ENCODE results near the gene IL1R2. TPM values are rescaled to one million over a fixed set of nuclear protein-coding genes. Genes with fewer than 3 reads are reported as not detected.
A peak's percentile ranks its signal among the peaks of the same experiment; 100 is the strongest.

IL1R2 gene
- total RNA-seq, 3 donors from 2014 or later = 17.9 to 40.3 (median 39.8) TPM

DNA sequence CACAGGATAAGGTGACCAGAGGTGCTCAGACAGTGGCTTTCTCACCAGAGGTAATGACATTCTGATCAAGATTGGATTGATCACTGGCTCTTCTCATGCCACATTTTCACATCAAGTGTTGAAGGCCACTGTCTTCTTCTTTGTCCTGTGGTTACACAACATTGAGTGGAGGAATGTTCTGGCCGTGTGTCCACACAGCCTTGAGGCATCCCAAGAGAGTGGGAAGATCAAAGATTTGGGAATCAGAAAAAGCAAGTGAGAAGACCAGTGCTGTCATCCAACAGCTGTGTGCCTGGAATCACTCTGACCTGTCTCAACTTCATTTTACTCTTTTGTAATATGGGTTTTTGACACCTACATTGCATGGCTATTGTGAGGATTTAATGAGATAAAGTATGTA lies 67.4 kb downstream of the IL1R2 start:
- H3K4me1 ChIP-seq (ENCODE audit: low read depth) = peaks cover 16% of the 10 kb centered on the region
- TF ChIP-seq, protein P1, sequence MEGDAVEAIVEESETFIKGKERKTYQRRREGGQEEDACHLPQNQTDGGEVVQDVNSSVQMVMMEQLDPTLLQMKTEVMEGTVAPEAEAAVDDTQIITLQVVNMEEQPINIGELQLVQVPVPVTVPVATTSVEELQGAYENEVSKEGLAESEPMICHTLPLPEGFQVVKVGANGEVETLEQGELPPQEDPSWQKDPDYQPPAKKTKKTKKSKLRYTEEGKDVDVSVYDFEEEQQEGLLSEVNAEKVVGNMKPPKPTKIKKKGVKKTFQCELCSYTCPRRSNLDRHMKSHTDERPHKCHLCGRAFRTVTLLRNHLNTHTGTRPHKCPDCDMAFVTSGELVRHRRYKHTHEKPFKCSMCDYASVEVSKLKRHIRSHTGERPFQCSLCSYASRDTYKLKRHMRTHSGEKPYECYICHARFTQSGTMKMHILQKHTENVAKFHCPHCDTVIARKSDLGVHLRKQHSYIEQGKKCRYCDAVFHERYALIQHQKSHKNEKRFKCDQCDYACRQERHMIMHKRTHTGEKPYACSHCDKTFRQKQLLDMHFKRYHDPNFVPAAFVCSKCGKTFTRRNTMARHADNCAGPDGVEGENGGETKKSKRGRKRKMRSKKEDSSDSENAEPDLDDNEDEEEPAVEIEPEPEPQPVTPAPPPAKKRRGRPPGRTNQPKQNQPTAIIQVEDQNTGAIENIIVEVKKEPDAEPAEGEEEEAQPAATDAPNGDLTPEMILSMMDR (IDR thresholded peaks at IDR 0.05) = no peak
- DNase-seq (peak in 1 of 3 donors; percentile 1), ATAC-seq (no peak)
- no peaks in the 10 kb centered on the region for H3K9me3 ChIP-seq
- intact Hi-C loops (cut with DNase I, micrococcal nuclease) = no loop called here
- H3K36me3 ChIP-seq (ENCODE audit: low read depth) = no peaks in the 10 kb centered on the region
- no peak overlapping the region for H3K4me3 ChIP-seq

DNA sequence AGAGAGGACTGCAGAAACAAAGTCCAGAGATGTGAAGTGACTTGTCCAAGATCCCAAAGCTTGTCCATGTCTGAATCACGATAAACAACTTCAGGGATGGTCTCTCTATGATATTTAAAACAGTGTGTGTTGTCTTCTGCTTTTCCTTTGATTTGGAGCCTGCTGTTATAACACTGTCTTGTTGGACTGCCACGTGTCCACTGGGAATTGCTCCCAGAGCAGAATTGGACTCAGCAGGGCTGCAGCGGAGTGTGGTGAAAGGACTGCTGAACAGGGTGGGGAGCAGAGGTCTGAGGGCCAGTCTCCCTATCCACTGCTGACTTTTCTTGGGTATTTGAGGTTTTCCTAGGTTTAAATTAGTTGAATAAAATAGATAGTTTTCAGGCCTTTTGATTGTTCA lies 68.3 kb downstream of the IL1R2 start:
- DNase-seq (peak in 1 of 3 donors; percentile 24), ATAC-seq (no peak)
- Histone ChIP-seq H3K36me3 (ENCODE audit: low read depth) (no peaks in the 10 kb centered on the region), H3K4me1 (ENCODE audit: low read depth) (peaks cover 23% of the 10 kb centered on the region), H3K4me3 (no peak overlapping the region), H3K9me3 (no peaks in the 10 kb centered on the region)
- intact Hi-C loops (cut with DNase I, micrococcal nuclease) = no loop called here
- TF ChIP-seq, protein P1 (IDR thresholded peaks at IDR 0.05) = no peak

DNA sequence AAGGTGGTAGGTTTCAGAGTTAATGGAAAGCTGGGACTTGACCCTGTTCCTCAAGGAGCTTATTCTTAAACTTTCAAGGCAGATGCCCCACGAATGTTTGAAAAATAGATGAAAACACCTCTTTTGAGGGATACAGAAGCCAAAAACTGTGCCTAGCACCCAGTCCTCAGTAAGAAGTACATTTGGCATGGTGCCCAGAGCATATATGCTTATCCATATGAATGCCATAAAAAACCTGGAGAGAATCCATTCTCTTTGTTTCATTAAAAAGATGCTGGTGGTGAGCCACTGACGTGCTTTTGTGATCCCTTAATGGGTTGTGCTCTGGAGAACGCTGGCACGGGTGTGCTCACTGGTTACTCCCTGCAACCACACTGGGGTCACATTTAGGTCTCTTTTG lies 69.0 kb downstream of the IL1R2 start:
- no peaks in the 10 kb centered on the region for H3K9me3 ChIP-seq
- H3K4me3 ChIP-seq = no peak overlapping the region
- intact Hi-C loops (cut with DNase I, micrococcal nuclease) = no loop called here
- TF ChIP-seq, protein P1 (IDR thresholded peaks at IDR 0.05) = no peak
- peaks cover 23% of the 10 kb centered on the region for H3K4me1 ChIP-seq (ENCODE audit: low read depth)
- ATAC-seq = no peak
- H3K36me3 ChIP-seq (ENCODE audit: low read depth) = no peaks in the 10 kb centered on the region
- peak in 1 of 3 donors; percentile 5 for DNase-seq

DNA sequence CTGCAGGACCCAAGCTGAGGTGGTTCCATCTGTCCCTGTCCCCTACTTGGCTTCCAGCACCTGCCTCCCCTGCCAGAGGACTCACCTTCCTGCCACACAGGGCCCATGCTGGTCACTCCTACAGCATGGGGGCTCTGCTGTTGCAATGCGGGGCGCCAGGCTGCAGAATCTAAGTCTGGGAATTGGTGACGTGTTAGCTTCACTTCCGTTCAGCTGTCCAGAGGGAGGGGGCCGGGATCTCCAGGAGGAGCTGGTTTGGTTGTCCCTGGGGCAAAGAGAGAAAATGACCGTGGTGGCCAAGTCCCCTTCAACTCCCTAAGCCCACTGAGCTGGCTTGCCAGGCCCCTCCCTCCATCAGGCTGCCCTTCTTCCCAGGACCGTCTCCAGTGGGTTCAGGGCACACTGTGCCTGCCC lies 69.5 kb downstream of the IL1R2 start:
- Histone ChIP-seq H3K36me3 (ENCODE audit: low read depth) (no peaks in the 10 kb centered on the region), H3K4me1 (ENCODE audit: low read depth) (peaks cover 19% of the 10 kb centered on the region), H3K9me3 (no peaks in the 10 kb centered on the region), H3K4me3 (no peak overlapping the region)
- ATAC-seq (no peak), DNase-seq (peak in 1 of 3 donors; percentile 10)
- TF ChIP-seq, protein P1 (IDR thresholded peaks at IDR 0.05) = no peak
- intact Hi-C loops (cut with DNase I, micrococcal nuclease) = no loop called here

DNA sequence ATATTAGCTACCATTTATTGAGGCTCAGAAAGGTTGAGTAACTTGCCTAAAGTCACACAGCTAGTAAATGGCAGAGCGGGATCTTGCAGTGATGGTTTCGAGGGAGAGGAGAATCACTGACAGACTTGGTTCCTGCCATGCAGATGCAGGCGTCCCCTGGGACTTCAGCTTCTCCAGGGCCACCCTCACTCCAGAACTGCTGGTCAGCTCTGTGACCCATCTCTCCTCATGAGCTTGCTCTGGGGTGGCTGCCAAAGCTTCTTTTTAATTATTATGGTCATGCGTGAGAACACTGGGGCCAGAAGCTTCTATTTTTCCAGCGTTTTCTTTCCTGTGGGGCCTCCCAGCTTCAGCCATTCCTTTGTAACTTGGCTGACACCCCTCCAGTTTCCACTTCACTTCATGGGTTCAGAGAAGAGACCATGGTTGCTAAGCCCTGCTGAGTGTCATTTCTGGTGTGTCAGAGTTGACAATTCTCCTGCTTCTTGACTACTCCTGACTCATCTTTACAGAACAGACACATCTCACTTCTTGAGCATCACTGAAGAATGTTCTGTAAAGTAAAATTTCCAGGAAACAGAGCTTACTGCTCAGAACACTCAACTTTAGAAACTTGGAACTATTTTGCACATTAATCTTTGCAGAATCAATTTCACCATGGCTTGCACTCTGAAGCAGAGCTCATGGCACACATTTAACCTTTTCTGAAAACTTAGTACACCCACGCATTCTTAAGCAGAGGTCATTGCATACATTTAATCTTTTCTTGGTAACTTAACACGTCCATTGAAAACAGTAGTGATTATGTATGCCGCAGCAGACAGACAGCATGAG lies 70.4 kb downstream of the IL1R2 start:
- intact Hi-C loops (cut with DNase I, micrococcal nuclease) = no loop called here
- peak in 1 of 3 donors; percentile 50 for DNase-seq
- peaks cover 19% of the 10 kb centered on the region for H3K4me1 ChIP-seq (ENCODE audit: low read depth)
- no peaks in the 10 kb centered on the region for H3K36me3 ChIP-seq (ENCODE audit: low read depth)
- TF ChIP-seq, protein P1 (IDR thresholded peaks at IDR 0.05) = no peak
- H3K9me3 ChIP-seq = no peaks in the 10 kb centered on the region
- peak; percentile 5 for ATAC-seq
- H3K4me3 ChIP-seq = no peak overlapping the region

Data from mucosa of descending colon (tissue), 3 donors.